Brain microvascular endothelial cell (primary cell): Measurements from ENCODE around the gene MEGF11.

Experiments used
- DNase-seq: peaks from one replicate; pipeline ENCODE4 v3.0.0-alpha.2; 2020
- H3K27ac ChIP-seq: fragments of 250-450 bp; sonication (Bioruptor Pico); 2 replicates; pipeline ENCODE4 v1.5.1; 2020; ENCODE audit warnings: mild to moderate bottlenecking, moderate library complexity
- H3K27me3 ChIP-seq: fragments of 250-450 bp; sonication (Bioruptor Pico); replicated peaks from 2 replicates; pipeline ENCODE4 v1.5.1; 2020; ENCODE audit warnings: mild to moderate bottlenecking
- H3K36me3 ChIP-seq: fragments of 250-450 bp; sonication (Bioruptor Pico); replicated peaks from 2 replicates; pipeline ENCODE4 v1.5.1; 2020; ENCODE audit warnings: mild to moderate bottlenecking
- H3K4me3 ChIP-seq: 2 replicates; pipeline ENCODE4 v1.5.1; 2011; ENCODE audit warnings: low read depth, mild to moderate bottlenecking, control low read depth, low read length, moderate library complexity
- in situ Hi-C: cut with HindIII; loops from 2 replicates; pipeline ENCODE4 v1.10.0; 2017; ENCODE audit warnings: low sequenced_read_pairs, low pct_ligation_motif_present
- TF ChIP-seq, protein P1 (sequence below): IDR thresholded peaks from 2 replicates; pipeline ENCODE4 v1.5.1; 2011; ENCODE audit warnings: low read depth, mild to moderate bottlenecking, moderate library complexity, low read length, control low read depth, inconsistent platforms; ENCODE audit errors: missing control alignments

The MEGF11 gene

DNA sequence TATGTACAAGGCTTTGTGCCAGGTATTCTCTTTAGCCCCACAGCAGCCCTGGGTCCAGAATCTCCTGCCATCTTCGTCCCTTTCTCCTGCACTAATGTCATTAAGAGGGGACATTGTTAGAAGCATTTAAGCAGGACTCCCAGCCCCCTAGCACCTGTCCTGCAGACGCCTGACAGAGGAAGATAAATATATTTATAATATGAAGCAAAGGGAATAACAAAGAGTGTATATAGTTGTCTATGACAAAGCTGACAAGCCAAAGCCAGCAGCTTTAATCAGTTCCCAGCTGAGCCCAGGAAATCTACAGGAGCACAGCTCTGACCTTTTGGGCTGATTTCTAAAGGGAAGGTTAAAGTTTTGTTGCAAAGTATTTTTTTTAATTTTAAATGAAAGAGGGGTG is 96.0 kb downstream of the MEGF11 start:
- no peaks in the 10 kb centered on the region for H3K27me3 ChIP-seq
- in situ Hi-C loops, result no loop called here
- H3K36me3 ChIP-seq, result no peaks in the 10 kb centered on the region
- H3K27ac ChIP-seq, result no peak overlapping the region
- no peak for DNase-seq
- TF ChIP-seq, protein P1, sequence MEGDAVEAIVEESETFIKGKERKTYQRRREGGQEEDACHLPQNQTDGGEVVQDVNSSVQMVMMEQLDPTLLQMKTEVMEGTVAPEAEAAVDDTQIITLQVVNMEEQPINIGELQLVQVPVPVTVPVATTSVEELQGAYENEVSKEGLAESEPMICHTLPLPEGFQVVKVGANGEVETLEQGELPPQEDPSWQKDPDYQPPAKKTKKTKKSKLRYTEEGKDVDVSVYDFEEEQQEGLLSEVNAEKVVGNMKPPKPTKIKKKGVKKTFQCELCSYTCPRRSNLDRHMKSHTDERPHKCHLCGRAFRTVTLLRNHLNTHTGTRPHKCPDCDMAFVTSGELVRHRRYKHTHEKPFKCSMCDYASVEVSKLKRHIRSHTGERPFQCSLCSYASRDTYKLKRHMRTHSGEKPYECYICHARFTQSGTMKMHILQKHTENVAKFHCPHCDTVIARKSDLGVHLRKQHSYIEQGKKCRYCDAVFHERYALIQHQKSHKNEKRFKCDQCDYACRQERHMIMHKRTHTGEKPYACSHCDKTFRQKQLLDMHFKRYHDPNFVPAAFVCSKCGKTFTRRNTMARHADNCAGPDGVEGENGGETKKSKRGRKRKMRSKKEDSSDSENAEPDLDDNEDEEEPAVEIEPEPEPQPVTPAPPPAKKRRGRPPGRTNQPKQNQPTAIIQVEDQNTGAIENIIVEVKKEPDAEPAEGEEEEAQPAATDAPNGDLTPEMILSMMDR, result no peak
- no peak overlapping the region for H3K4me3 ChIP-seq

DNA sequence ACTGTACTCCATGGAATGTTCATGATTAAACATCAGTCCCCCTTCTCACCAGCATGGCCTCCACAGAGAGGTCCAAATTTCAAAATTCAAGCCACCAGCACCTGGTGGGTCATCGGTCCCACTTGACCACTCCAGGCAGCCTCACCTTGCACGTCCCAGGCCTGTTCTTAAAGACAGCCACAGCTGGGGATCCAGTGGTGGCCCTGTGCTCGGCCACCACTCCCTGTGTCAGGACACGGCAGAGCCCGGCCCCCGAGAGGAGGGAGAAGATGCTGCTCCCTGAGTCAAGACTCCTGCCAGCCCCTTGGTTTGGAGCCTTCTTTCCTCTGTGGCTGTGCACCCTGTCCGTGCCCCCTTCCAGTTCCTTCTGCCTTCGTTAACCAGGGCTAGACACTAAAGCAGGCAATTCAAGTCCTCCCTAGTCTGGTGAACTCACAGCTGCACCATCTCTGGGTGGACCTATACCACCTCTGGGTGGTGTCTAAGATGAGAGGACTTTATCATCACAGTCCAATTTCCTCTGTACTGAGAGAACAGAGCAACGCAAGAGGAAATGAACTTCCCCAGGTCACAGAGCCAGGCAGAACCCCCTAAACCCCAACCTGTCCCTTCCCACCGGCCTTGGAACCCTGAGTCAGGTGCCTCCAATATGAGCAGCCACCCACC is 97.1 kb downstream of the MEGF11 start:
- H3K27ac ChIP-seq, result no peak overlapping the region
- in situ Hi-C loops, result no loop called here
- TF ChIP-seq, protein P1, result no peak
- H3K27me3 ChIP-seq, result peaks cover 3% of the 10 kb centered on the region
- H3K36me3 ChIP-seq, result no peaks in the 10 kb centered on the region
- H3K4me3 ChIP-seq, result no peak overlapping the region
- DNase-seq, result no peak

DNA sequence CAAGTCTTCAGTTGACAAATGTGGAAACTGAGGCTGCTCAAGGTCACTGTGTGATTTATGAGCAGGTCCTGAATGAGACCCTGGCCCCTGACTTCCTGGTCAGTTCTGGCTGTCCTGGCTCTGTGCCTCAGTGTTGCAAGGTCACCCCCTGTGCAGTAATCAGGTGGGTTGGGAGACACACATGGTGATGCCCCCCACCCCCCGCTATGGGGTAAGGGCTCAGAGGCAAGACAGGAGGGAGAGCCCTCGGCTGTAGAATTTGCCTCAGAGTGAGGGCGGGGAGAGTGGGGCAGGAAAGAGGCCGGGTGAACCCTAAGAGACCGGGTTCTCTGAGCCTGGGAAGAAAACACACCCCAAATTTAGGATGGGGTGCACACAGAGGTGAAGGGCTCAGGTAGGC is 98.5 kb downstream of the MEGF11 start:
- H3K27ac ChIP-seq, result no peak overlapping the region
- in situ Hi-C loops, result no loop called here

DNA sequence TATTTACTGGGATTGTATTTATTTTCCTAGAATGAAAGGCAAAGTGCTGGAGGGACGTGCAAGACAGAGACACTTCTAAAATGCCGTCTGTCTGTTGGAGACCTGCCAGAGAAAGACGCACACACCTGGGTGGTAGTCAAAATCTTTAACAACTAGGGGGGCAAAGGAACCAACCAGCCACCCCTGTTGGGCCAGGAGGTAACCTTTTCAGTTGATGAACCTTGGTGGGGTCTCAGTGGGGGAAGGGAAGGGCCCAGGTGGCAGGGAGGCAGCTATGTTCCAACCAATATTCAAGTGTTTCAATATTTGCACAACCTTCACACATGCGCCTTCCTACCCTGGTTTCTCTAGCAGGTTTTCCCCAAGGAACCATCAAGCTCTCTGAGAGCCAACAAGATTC is 99.0 kb downstream of the MEGF11 start:
- no peak for DNase-seq
- H3K36me3 ChIP-seq, result no peaks in the 10 kb centered on the region
- no peak overlapping the region for H3K27ac ChIP-seq
- peaks cover 7% of the 10 kb centered on the region for H3K27me3 ChIP-seq
- TF ChIP-seq, protein P1, result no peak
- no peak overlapping the region for H3K4me3 ChIP-seq
- in situ Hi-C loops, result no loop called here

More for the DNA sequence above, 98.5 kb downstream of the MEGF11 start:
- Histone ChIP-seq H3K27me3 (peaks cover 5% of the 10 kb centered on the region), H3K4me3 (no peak overlapping the region), H3K36me3 (no peaks in the 10 kb centered on the region)
- TF ChIP-seq, protein P1, result no peak
- DNase-seq, result no peak

DNA sequence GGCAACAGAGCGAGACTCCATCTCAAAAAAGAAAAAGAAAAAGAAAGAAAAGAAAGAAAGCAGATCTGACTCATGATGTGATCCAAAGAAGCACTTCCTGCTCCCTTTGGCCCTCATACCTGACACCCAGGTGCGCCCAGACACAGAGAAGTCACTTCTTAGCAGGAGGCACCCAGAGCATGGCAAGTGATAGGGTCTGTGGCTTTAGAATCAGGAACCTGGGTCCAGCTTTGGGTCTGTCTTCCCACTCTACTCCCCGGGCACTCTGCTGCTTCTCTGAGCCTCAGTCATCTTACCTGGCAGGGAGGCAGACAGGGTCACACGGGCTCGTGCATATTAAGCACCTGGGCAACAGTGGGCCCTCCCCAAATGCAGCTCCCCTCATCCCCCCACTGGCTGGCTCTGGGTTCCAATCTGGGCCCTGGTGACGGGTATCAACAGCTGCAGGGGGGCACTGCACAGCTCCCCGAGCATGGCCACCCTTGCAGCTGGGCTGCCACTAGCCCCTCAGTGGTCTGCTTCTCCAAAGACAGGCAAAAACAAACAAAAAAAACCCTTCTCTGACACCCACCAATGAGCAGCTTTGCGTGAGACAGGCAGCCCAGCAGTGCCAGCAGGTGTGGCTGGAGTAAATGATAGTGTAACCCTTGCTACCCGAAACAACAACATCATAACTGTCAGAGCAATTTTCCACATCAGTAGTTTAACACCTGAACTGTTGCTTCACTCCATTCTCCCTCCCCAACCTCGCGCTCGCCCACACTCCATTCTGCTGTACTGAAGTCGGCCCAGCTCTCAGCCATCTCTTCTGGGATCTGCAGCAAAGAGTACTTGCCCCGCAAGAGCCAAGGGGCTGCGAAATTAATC is 99.8 kb downstream of the MEGF11 start:
- Histone ChIP-seq H3K4me3 (no peak overlapping the region), H3K27me3 (peaks cover 7% of the 10 kb centered on the region), H3K36me3 (no peaks in the 10 kb centered on the region), H3K27ac (no peak overlapping the region)
- in situ Hi-C loops, result no loop called here
- no peak for DNase-seq
- TF ChIP-seq, protein P1, result no peak
